HL-60 (cell line): Measurements from ENCODE around the gene NPHP4.

Experiments used
- TF ChIP-seq, protein P1 (sequence below): IDR thresholded peaks from one replicate; pipeline ENCODE4 v1.5.1; 2011; ENCODE audit warnings: low read length, control low read depth, inconsistent platforms; ENCODE audit not compliant: insufficient read depth
- TF ChIP-seq, protein P2 (sequence below): IDR thresholded peaks from 2 replicates; pipeline ENCODE4 v1.6.1; 2012; ENCODE audit warnings: low read depth; ENCODE audit not compliant: insufficient replicate concordance

DNA sequence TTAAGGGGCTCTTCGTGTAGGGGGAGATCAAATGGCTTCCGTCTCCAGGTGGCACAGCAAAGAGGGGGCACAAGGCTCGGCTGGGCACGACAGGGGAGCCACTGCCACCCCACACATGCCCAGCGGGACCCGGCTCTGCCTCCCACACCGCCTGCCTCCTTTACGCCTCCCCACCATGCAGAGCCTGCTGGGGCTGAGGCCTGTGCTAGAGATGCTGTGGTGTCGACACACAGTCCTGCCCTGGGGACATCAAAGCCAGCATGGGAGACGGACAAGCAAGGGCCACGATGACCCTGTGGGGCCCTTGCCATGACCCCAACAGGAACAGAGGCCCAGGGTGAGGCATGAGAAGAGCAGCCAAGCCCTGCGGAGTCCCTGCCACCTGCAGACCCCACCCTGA, 102.8 kb downstream of the NPHP4 start:
- TF ChIP-seq, protein P1, sequence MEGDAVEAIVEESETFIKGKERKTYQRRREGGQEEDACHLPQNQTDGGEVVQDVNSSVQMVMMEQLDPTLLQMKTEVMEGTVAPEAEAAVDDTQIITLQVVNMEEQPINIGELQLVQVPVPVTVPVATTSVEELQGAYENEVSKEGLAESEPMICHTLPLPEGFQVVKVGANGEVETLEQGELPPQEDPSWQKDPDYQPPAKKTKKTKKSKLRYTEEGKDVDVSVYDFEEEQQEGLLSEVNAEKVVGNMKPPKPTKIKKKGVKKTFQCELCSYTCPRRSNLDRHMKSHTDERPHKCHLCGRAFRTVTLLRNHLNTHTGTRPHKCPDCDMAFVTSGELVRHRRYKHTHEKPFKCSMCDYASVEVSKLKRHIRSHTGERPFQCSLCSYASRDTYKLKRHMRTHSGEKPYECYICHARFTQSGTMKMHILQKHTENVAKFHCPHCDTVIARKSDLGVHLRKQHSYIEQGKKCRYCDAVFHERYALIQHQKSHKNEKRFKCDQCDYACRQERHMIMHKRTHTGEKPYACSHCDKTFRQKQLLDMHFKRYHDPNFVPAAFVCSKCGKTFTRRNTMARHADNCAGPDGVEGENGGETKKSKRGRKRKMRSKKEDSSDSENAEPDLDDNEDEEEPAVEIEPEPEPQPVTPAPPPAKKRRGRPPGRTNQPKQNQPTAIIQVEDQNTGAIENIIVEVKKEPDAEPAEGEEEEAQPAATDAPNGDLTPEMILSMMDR, result no peak
- TF ChIP-seq, protein P2, sequence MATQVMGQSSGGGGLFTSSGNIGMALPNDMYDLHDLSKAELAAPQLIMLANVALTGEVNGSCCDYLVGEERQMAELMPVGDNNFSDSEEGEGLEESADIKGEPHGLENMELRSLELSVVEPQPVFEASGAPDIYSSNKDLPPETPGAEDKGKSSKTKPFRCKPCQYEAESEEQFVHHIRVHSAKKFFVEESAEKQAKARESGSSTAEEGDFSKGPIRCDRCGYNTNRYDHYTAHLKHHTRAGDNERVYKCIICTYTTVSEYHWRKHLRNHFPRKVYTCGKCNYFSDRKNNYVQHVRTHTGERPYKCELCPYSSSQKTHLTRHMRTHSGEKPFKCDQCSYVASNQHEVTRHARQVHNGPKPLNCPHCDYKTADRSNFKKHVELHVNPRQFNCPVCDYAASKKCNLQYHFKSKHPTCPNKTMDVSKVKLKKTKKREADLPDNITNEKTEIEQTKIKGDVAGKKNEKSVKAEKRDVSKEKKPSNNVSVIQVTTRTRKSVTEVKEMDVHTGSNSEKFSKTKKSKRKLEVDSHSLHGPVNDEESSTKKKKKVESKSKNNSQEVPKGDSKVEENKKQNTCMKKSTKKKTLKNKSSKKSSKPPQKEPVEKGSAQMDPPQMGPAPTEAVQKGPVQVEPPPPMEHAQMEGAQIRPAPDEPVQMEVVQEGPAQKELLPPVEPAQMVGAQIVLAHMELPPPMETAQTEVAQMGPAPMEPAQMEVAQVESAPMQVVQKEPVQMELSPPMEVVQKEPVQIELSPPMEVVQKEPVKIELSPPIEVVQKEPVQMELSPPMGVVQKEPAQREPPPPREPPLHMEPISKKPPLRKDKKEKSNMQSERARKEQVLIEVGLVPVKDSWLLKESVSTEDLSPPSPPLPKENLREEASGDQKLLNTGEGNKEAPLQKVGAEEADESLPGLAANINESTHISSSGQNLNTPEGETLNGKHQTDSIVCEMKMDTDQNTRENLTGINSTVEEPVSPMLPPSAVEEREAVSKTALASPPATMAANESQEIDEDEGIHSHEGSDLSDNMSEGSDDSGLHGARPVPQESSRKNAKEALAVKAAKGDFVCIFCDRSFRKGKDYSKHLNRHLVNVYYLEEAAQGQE, result no peak
